DOHH2 (cell line): ENCODE measurements around the gene METTL23.

ENCODE experiments used
- CTCF ChIP-seq: fragments of 200-600 bp; sonication (generic); IDR thresholded peaks from one replicate; pipeline ENCODE4 v1.5.1; 2014; ENCODE audit warnings: antibody characterized with exemption, mild to moderate bottlenecking, low read depth, low read length; ENCODE audit not compliant: poor library complexity, severe bottlenecking
- EZH2phosphoT487 ChIP-seq: fragments of 200-600 bp; sonication (generic); IDR thresholded peaks from 2 replicates; pipeline ENCODE4 v1.6.1; 2017; ENCODE audit warnings: borderline replicate concordance, mild to moderate bottlenecking, antibody characterized with exemption, low read length, moderate library complexity, mixed read lengths

- TF ChIP-seq CTCF (no peak), EZH2phosphoT487 (no peak)
Measured at GRCh38 chr17:76727745-76728456, 1.3 kb downstream of the METTL23 start.
